ENCODE measurements around the gene ADAMTSL2. TPM values are rescaled to one million over a fixed set of nuclear protein-coding genes. Genes with fewer than 3 reads are reported as not detected.

The ADAMTSL2 gene
- total and polyA plus RNA-seq, 2 of the 13 experiments (the other 11 are each of a cell fraction or from before 2014, with no cell fraction given): 1.9 to 3.8 TPM

GRCh38 chr9:133603135-133603927, 68.8 kb downstream of the ADAMTSL2 start (continued):
- TF ChIP-seq ZBTB40 (IDR thresholded peaks at IDR 0.05): no peak
- no peak for TF ChIP-seq ZBTB40 (CRISPR knock-in tag; IDR thresholded peaks at IDR 0.05)
- peak; percentile 17; the same call in 1 of the 2 replicates for TF ChIP-seq CTCF (CRISPR knock-in tag; IDR thresholded peaks at IDR 0.05)
